ENCODE data around the gene TMEM187.

DNA sequence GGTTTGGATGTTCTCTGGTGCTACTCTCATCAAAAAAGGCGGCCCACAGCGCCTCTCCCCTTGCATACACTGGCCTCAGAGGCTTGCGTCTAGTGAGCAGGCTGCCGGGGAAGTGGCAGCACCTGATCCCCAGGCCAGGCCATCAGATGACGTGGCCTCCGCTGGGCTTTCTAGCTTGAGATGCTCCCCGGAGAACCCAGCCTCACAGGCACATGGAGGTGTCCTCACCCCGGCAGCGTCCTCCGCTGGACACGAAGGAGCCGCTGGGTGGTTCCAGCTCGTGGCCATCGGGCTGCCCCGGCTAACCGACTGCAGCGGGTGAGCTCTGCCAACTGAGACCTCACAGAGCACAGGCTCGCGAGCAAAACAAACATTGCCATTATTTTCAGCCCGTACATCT lies 34.4 kb downstream of the TMEM187 start:
- TF ChIP-seq POLR2A (IDR thresholded peaks at IDR 0.05) (no peak), CTCF (IDR thresholded peaks at IDR 0.05) (no peak), EP300 (IDR thresholded peaks at IDR 0.05) (no peak)
